Measurements from ENCODE around the gene DOP1A. TPM values are rescaled to one million over a fixed set of nuclear protein-coding genes. Genes with fewer than 3 reads are reported as not detected.

Gene DOP1A
- total RNA-seq, 1 experiment from 2014 or later: 17.0 TPM

GRCh38 chr6:83183082-83183828, 115.8 kb downstream of the DOP1A start:
- no peak overlapping the region for H3T11ph ChIP-seq (ENCODE audit: low read length)
- H3K4ac ChIP-seq (ENCODE audit: low read depth, low read length): no peak overlapping the region
- H3K23me2 ChIP-seq (ENCODE audit: insufficient read length, low read depth, low read length, poor library complexity, severe bottlenecking): no peaks in the 10 kb centered on the region
- H3K79me2 ChIP-seq (ENCODE audit: insufficient read depth, low read length): no peaks in the 10 kb centered on the region
- no peak overlapping the region for H3K14ac ChIP-seq (ENCODE audit: insufficient read depth, low read length)
- no peak for TF ChIP-seq CTCF (conservative IDR thresholded peaks at IDR 0.05)
- no peaks in the 10 kb centered on the region for H3K27me3 ChIP-seq (ENCODE audit: insufficient read depth, low read length)
- H3K79me1 ChIP-seq (ENCODE audit: insufficient read depth, low read depth, low read length, poor library complexity, severe bottlenecking): no peaks in the 10 kb centered on the region
- H2BK120ac ChIP-seq (ENCODE audit: low read depth, low read length, poor library complexity, severe bottlenecking): no peak overlapping the region
- WGBS (ENCODE audit: extremely low coverage, insufficient read length, low lambda C conversion rate): no CpG with 5 or more reads among the region's 9 CpGs
- no peak overlapping the region for H3K9ac ChIP-seq (ENCODE audit: extremely low read depth, insufficient read length, low read length)
- no peaks in the 10 kb centered on the region for H3K4me1 ChIP-seq (ENCODE audit: insufficient read depth, low read length)
- no peaks in the 10 kb centered on the region for H4K20me1 ChIP-seq (ENCODE audit: control insufficient read depth, insufficient read depth, insufficient read length)
- no peak overlapping the region for H3K4me2 ChIP-seq (ENCODE audit: insufficient read depth, insufficient read length, low read length)
- H3K9me3 ChIP-seq (ENCODE audit: control insufficient read depth, low read depth, low read length): no peaks in the 10 kb centered on the region
- Mint-ChIP-seq H3K9me3 (no peaks in the 10 kb centered on the region), H3K27me3 (ENCODE audit: low read depth) (no peaks in the 10 kb centered on the region), H3K4me3 (no peak overlapping the region), H3K36me3 (ENCODE audit: insufficient read depth in 1 of 3, low read depth in 3 of 3) (peaks cover 19 to 86% (median 74%) of the 10 kb centered on the region in 3 experiments; a peak in 6 of 7 replicates), H3K4me1 (peaks cover 7 to 14% of the 10 kb centered on the region in 2 experiments), H3K27ac (peak overlapping the region in 1 of 3 experiments; percentile 53; a peak in 1 of 7 replicates)
- no peak overlapping the region for H4K8ac ChIP-seq (replicated peaks; ENCODE audit: insufficient read length, low read depth, low read length)
- H2BK12ac ChIP-seq (ENCODE audit: insufficient read length, low read depth, low read length): no peak overlapping the region
- no peak overlapping the region for H4K5ac ChIP-seq (ENCODE audit: insufficient read length, low read depth, low read length)
- H2BK5ac ChIP-seq (ENCODE audit: insufficient read length, low read length): no peak overlapping the region
- no peak overlapping the region for H3K27ac ChIP-seq (ENCODE audit: insufficient read length, low read depth, low read length)
- no peak overlapping the region for H3K23ac ChIP-seq (ENCODE audit: insufficient read length, low read depth, low read length)
- no peak overlapping the region for H2AFZ ChIP-seq (ENCODE audit: low read length)
- no peak overlapping the region for H2BK15ac ChIP-seq (ENCODE audit: low read depth, low read length)
- no peak for DNase-seq
- H2AK5ac ChIP-seq (ENCODE audit: insufficient read length, low read length): no peak overlapping the region
- H3K56ac ChIP-seq (ENCODE audit: insufficient read length, low read depth, low read length): no peak overlapping the region
- H4K91ac ChIP-seq (ENCODE audit: insufficient read length, low read depth, low read length): no peak overlapping the region
- no peak overlapping the region for H2BK20ac ChIP-seq (ENCODE audit: low read depth, low read length, poor library complexity, severe bottlenecking)
- no peak overlapping the region for H3K18ac ChIP-seq (ENCODE audit: insufficient read length, low read depth, low read length)

All from H9 (cell line).